HepG2 (cell line): ENCODE results near the gene CLCA1. TPM values are rescaled to one million over a fixed set of nuclear protein-coding genes. Genes with fewer than 3 reads are reported as not detected.

Source experiments
- ATAC-seq: fragments of 200-7000 bp; cut with Tn5 transposase; 3 replicates; pipeline ENCODE4 v1.9.1; 2020; ENCODE audit warnings: mild to moderate bottlenecking, moderate library complexity
- BruUV-seq: library from RNA; stranded (reverse); fragments of 400-500 nt; replicated peaks from 2 replicates; lab custom pipeline; 2021; lab: Mats Ljungman, UMichigan
- CTCF ChIA-PET: fragments of 300-600 bp; formaldehyde crosslinking; extraction: SDS; loops from one replicate; lab custom pipeline; 2021; ENCODE audit warnings: low total read pairs, inconsistent platforms, low intra/inter-chr PET ratio; lab: Yijun Ruan, JAX
- POLR2A ChIA-PET: fragments of 350-600 bp; sonication (Branson Sonifier 250); formaldehyde crosslinking; loops from one replicate; lab custom pipeline; 2020; ENCODE audit warnings: antibody characterized with exemption, inconsistent platforms; lab: Yijun Ruan, JAX
- DNase-seq: peaks from one replicate; pipeline ENCODE4 v3.0.0-alpha.2; 2015; ENCODE audit warnings: low spot score
- FAIRE-seq: peaks from 3 replicates; lab custom pipeline; 2011; peaks lifted over from hg19 to GRCh38; lab: Jason Lieb, UNC
- H2AFZ ChIP-seq: one replicate; pipeline ENCODE4 v1.6.1; 2011; ENCODE audit warnings: low read length, inconsistent platforms
- H3K27ac ChIP-seq: fragments of 300-600 bp; 3 replicates; pipeline ENCODE4 v1.8.0; 2011; ENCODE audit warnings: mixed run types, mild to moderate bottlenecking, mixed read lengths, low read length, inconsistent platforms; ENCODE audit not compliant: insufficient read depth; ENCODE audit errors: extremely low read length
- H3K27me3 ChIP-seq, 2 experiments: fragments of 200-600 bp in 1 of 2; 2 replicates in 1 of 2; 3 replicates in 1 of 2; pipeline versions ENCODE4 v1.6.0 to v1.8.0; 2011; ENCODE audit warnings: low read length in 2 of 2, mild to moderate bottlenecking in 2 of 2, moderate library complexity in 2 of 2, inconsistent platforms in 1 of 2; ENCODE audit not compliant: insufficient read depth in 2 of 2, control insufficient read depth in 1 of 2
- H3K36me3 ChIP-seq, 2 experiments: fragments of 200-600 bp in 1 of 2; replicated peaks in 1 of 2; 2 replicates in 1 of 2; 3 replicates in 1 of 2; pipeline versions ENCODE4 v1.5.1 to v1.8.0; 2011; ENCODE audit warnings: low read length in 2 of 2, inconsistent platforms in 1 of 2; ENCODE audit not compliant: insufficient read depth in 2 of 2, control insufficient read depth in 1 of 2
- H3K4me1 ChIP-seq: 2 replicates; pipeline ENCODE4 v1.5.1; 2012; ENCODE audit warnings: low read length, inconsistent platforms; ENCODE audit not compliant: insufficient read depth
- H3K4me2 ChIP-seq: 2 replicates; pipeline ENCODE4 v1.6.0; 2011; ENCODE audit warnings: low read depth, low read length, inconsistent platforms
- H3K4me3 ChIP-seq, 3 experiments: fragments of 200-600 bp in 1 of 3; sonication (generic), shearing (Covaris generic) in 1 of 3; replicated peaks in 1 of 3; 2 replicates each; pipeline ENCODE4 v1.5.1; 2011 to 2016; ENCODE audit warnings: low read length in 3 of 3, inconsistent platforms in 2 of 3, low read depth in 2 of 3, mild to moderate bottlenecking in 2 of 3, control low read depth in 1 of 3, mixed read lengths in 1 of 3; ENCODE audit not compliant: insufficient read depth in 1 of 3
- H3K79me2 ChIP-seq: one replicate; pipeline ENCODE4 v1.6.1; 2011; ENCODE audit warnings: low read length, inconsistent platforms; ENCODE audit not compliant: insufficient read depth
- H3K9ac ChIP-seq: 2 replicates; pipeline ENCODE4 v1.6.0; 2011; ENCODE audit warnings: mild to moderate bottlenecking, low read depth, low read length, inconsistent platforms; ENCODE audit not compliant: insufficient read depth
- H3K9me3 ChIP-seq: 2 replicates; pipeline ENCODE4 v1.5.1; 2012; ENCODE audit warnings: mild to moderate bottlenecking, low read length
- H4K20me1 ChIP-seq: 2 replicates; pipeline ENCODE4 v1.6.0; 2011; ENCODE audit warnings: inconsistent platforms, mild to moderate bottlenecking, low read length, moderate library complexity; ENCODE audit not compliant: insufficient read depth
- AFF4 ChIP-seq: sonication (generic); formaldehyde crosslinking; IDR thresholded peaks from 2 replicates; pipeline ENCODE4 v1.4.0; 2020; ENCODE audit warnings: missing genetic modification reagents
- FOXA3 ChIP-seq: IDR thresholded peaks from 2 replicates; pipeline ENCODE4 v1.6.1; 2016; ENCODE audit warnings: missing genetic modification reagents, missing compliant biosample characterization
- FOXJ3 ChIP-seq: sonication (generic); formaldehyde crosslinking; IDR thresholded peaks from 2 replicates; pipeline ENCODE4 v1.4.0; 2020; ENCODE audit warnings: missing genetic modification reagents, mild to moderate bottlenecking, borderline replicate concordance
- KLF12 ChIP-seq: sonication (generic); formaldehyde crosslinking; IDR thresholded peaks from 2 replicates; pipeline ENCODE4 v1.4.0; 2020; ENCODE audit warnings: missing genetic modification reagents, borderline replicate concordance
- MYPOP ChIP-seq: sonication (generic); formaldehyde crosslinking; IDR thresholded peaks from 2 replicates; pipeline ENCODE4 v1.8.1; 2023; ENCODE audit warnings: mild to moderate bottlenecking, moderate library complexity, missing genetic modification reagents
- NR2C2 ChIP-seq: sonication (generic); formaldehyde crosslinking; IDR thresholded peaks from 2 replicates; pipeline ENCODE4 v1.4.0; 2020; ENCODE audit warnings: missing genetic modification reagents, mild to moderate bottlenecking, moderate library complexity, borderline replicate concordance
- POGZ ChIP-seq: sonication (generic); formaldehyde crosslinking; IDR thresholded peaks from 2 replicates; pipeline ENCODE4 v1.4.0; 2020; ENCODE audit warnings: mild to moderate bottlenecking, missing genetic modification reagents
- POLR2AphosphoS2 ChIP-seq: IDR thresholded peaks from 2 replicates; pipeline ENCODE4 v1.6.1; 2011; ENCODE audit warnings: low read depth, low read length, improper control_type of control experiment
- RFX1 ChIP-seq: fragments of 450-650 bp; IDR thresholded peaks from 2 replicates; pipeline ENCODE4 v1.6.1; 2017
- SIX1 ChIP-seq: sonication (generic); formaldehyde crosslinking; IDR thresholded peaks from 2 replicates; pipeline ENCODE4 v1.4.0; 2020; ENCODE audit warnings: missing genetic modification reagents, borderline replicate concordance
- TFAP4 ChIP-seq: sonication (generic); IDR thresholded peaks from 2 replicates; pipeline ENCODE4 v1.6.1; 2016; ENCODE audit warnings: low read depth, borderline replicate concordance
- ZFP1 ChIP-seq: IDR thresholded peaks from 2 replicates; pipeline ENCODE4 v1.6.1; 2016
- ZNF33A ChIP-seq: sonication (generic); formaldehyde crosslinking; IDR thresholded peaks from 2 replicates; pipeline ENCODE4 v1.5.1; 2020; ENCODE audit warnings: missing genetic modification reagents, mild to moderate bottlenecking, moderate library complexity, borderline replicate concordance
- ZNF441 ChIP-seq: sonication (generic); formaldehyde crosslinking; IDR thresholded peaks from 2 replicates; pipeline ENCODE4 v1.7.0; 2021; ENCODE audit warnings: missing genetic modification reagents, borderline replicate concordance
- in situ Hi-C: cut with HindIII; loops from 2 replicates; pipeline ENCODE4 v1.10.0; 2017; ENCODE audit warnings: low pct_unique_long_range_greater_than_20kb; ENCODE audit not compliant: extremely low pct_ligation_motif_present
- intact Hi-C: fragments of 100-400 bp; cut with micrococcal nuclease; formaldehyde crosslinking; loops from one replicate; pipeline ENCODE4 v1.10.0; 2022; ENCODE audit not compliant: unreplicated experiment
- polyA plus RNA-seq, 8 experiments: library from polyadenylated mRNA; depleted of rRNA in 3 of 8; stranded (reverse) in 7 of 8; unstranded in 1 of 8; fragments of >200 nt; fragmentation: Illumina TruSeq in 4 of 8; extraction: Trizol in 4 of 8; gene quantifications; 2 replicates each; pipeline versions ENCODE4 v1.2.1 to v1.2.3, GENCODE V29; 2011 to 2016; ENCODE audit warnings: low read depth in 4 of 8, missing spikeins in 1 of 8, mixed read lengths in 1 of 8; ENCODE audit not compliant: insufficient read depth in 1 of 8
- total RNA-seq, 5 experiments: library from RNA; depleted of rRNA; stranded (reverse); fragments of >200 nt; fragmentation: Illumina TruSeq; extraction: Trizol; gene quantifications; 2 replicates each; pipeline ENCODE4 v1.2.3, GENCODE V29; 2016; ENCODE audit warnings: low read depth in 1 of 5

Gene CLCA1
- total and polyA plus RNA-seq, 2 of the 13 experiments (the other 11 are each of a cell fraction or from before 2014, with no cell fraction given), result not detected

GRCh38 chr1:86430376-86430775 is 38.4 kb upstream of the CLCA1 start:
- ChIA-PET POLR2A (interaction anchor here (0.5 kb wide), 1 partner anchor 985 kb away, joined by 4 read pairs; no protein-coding TSS in a partner anchor), CTCF (no interaction called here)
- H2AFZ ChIP-seq, result no peak overlapping the region
- ATAC-seq (no peak), DNase-seq (no peak), FAIRE-seq (no peak)
- H3K27ac ChIP-seq, result no peak overlapping the region
- no peaks in the 10 kb centered on the region for H3K79me2 ChIP-seq
- H3K4me3 ChIP-seq, result no peak overlapping the region
- H3K36me3 ChIP-seq, result no peaks in the 10 kb centered on the region
- no peaks in the 10 kb centered on the region; a peak in 1 of 5 replicates for H3K27me3 ChIP-seq
- in situ Hi-C loops, result no loop called here
- no peak overlapping the region for H3K9ac ChIP-seq
- no peak overlapping the region for H3K4me2 ChIP-seq
- no peaks in the 10 kb centered on the region for H3K9me3 ChIP-seq
- no peaks in the 10 kb centered on the region for H3K4me1 ChIP-seq
- intact Hi-C loops, result no loop called here
- no TSS peak for BruUV-seq
- no peaks in the 10 kb centered on the region for H4K20me1 ChIP-seq
- TF ChIP-seq POLR2AphosphoS2, result no peak
- no peak for TF ChIP-seq AFF4 (CRISPR knock-in tag)
- no peak for TF ChIP-seq KLF12
- no peak for TF ChIP-seq ZNF441
- no peak for TF ChIP-seq ZFP1 (CRISPR knock-in tag)
- no peak for TF ChIP-seq FOXA3 (CRISPR knock-in tag)
- no peak for TF ChIP-seq TFAP4
- no peak for TF ChIP-seq RFX1
- no peak for TF ChIP-seq ZNF33A (CRISPR knock-in tag)
- no peak for TF ChIP-seq NR2C2
- TF ChIP-seq MYPOP (CRISPR knock-in tag), result no peak
- no peak for TF ChIP-seq POGZ (CRISPR knock-in tag)
- no peak for TF ChIP-seq FOXJ3
- no peak for TF ChIP-seq SIX1 (CRISPR knock-in tag)
